HL-60 (cell line): ENCODE data around the gene CORO1C.

ENCODE experiments used
- GABPA ChIP-seq: IDR thresholded peaks from 2 replicates; pipeline ENCODE4 v1.6.1; 2012; ENCODE audit warnings: low read depth
- POLR2AphosphoS5 ChIP-seq: IDR thresholded peaks from 2 replicates; pipeline ENCODE4 v1.6.1; 2012; ENCODE audit warnings: low read depth
- SPI1 ChIP-seq: IDR thresholded peaks from 2 replicates; pipeline ENCODE4 v1.6.1; 2012; ENCODE audit warnings: low read depth, mild to moderate bottlenecking, borderline replicate concordance
- TF ChIP-seq, protein P1 (sequence below): IDR thresholded peaks from one replicate; pipeline ENCODE4 v1.5.1; 2011; ENCODE audit warnings: low read length, control low read depth, inconsistent platforms; ENCODE audit not compliant: insufficient read depth
- TF ChIP-seq, protein P2 (sequence below): IDR thresholded peaks from 2 replicates; pipeline ENCODE4 v1.6.1; 2012; ENCODE audit warnings: low read depth; ENCODE audit not compliant: insufficient replicate concordance

DNA sequence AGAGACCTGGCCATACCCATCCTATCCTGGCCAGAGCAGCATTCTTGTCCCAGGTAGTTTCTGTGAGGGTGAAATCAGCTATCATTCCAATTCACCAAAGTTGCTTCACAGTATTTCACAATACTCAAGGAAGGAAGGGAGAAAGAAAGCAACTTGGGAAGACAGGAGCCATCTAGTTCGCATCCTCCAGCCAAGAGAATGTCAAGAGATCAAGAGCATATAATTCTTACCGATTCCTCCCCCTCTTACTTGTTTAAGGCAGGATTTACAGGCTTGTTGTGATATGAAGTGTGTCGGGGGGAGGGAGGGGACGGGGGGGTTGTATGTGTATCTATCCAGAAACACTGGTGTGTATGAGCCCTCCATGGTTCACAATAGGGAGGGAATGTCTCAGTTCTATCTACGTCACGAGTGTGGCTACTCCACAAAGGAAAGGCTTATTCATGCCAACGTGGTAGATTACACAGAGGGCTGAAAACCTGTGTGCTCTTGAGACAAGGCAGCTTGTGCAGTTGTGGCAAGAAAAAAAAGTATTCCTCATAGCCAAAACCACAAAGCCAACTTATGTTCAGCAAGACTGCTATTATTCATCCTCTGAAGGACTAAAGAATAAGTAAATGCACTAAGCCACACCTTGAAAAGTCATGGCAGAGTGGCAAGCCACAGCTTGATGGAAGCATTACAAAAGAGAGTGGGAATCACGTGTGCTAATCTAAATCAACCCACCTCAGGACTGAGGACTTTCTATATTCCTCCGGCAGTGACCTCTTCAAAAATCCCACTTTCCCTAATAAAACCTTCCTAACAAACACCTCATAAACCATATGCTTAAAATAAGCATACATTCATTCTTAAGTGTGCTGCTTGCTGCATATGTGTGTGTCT is 35.0 kb downstream of the CORO1C start:
- TF ChIP-seq, protein P1, sequence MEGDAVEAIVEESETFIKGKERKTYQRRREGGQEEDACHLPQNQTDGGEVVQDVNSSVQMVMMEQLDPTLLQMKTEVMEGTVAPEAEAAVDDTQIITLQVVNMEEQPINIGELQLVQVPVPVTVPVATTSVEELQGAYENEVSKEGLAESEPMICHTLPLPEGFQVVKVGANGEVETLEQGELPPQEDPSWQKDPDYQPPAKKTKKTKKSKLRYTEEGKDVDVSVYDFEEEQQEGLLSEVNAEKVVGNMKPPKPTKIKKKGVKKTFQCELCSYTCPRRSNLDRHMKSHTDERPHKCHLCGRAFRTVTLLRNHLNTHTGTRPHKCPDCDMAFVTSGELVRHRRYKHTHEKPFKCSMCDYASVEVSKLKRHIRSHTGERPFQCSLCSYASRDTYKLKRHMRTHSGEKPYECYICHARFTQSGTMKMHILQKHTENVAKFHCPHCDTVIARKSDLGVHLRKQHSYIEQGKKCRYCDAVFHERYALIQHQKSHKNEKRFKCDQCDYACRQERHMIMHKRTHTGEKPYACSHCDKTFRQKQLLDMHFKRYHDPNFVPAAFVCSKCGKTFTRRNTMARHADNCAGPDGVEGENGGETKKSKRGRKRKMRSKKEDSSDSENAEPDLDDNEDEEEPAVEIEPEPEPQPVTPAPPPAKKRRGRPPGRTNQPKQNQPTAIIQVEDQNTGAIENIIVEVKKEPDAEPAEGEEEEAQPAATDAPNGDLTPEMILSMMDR: no peak
- TF ChIP-seq POLR2AphosphoS5 (no peak), GABPA (no peak), SPI1 (no peak)
- TF ChIP-seq, protein P2, sequence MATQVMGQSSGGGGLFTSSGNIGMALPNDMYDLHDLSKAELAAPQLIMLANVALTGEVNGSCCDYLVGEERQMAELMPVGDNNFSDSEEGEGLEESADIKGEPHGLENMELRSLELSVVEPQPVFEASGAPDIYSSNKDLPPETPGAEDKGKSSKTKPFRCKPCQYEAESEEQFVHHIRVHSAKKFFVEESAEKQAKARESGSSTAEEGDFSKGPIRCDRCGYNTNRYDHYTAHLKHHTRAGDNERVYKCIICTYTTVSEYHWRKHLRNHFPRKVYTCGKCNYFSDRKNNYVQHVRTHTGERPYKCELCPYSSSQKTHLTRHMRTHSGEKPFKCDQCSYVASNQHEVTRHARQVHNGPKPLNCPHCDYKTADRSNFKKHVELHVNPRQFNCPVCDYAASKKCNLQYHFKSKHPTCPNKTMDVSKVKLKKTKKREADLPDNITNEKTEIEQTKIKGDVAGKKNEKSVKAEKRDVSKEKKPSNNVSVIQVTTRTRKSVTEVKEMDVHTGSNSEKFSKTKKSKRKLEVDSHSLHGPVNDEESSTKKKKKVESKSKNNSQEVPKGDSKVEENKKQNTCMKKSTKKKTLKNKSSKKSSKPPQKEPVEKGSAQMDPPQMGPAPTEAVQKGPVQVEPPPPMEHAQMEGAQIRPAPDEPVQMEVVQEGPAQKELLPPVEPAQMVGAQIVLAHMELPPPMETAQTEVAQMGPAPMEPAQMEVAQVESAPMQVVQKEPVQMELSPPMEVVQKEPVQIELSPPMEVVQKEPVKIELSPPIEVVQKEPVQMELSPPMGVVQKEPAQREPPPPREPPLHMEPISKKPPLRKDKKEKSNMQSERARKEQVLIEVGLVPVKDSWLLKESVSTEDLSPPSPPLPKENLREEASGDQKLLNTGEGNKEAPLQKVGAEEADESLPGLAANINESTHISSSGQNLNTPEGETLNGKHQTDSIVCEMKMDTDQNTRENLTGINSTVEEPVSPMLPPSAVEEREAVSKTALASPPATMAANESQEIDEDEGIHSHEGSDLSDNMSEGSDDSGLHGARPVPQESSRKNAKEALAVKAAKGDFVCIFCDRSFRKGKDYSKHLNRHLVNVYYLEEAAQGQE: no peak
